ENCODE data around the gene CROCC2. TPM values are rescaled to one million over a fixed set of nuclear protein-coding genes. Genes with fewer than 3 reads are reported as not detected.

The CROCC2 gene
- total and polyA plus RNA-seq, 10 of the 15 experiments (the other 5 are each of a cell fraction or from before 2014, with no cell fraction given): not detected

- TF ChIP-seq, protein P1, sequence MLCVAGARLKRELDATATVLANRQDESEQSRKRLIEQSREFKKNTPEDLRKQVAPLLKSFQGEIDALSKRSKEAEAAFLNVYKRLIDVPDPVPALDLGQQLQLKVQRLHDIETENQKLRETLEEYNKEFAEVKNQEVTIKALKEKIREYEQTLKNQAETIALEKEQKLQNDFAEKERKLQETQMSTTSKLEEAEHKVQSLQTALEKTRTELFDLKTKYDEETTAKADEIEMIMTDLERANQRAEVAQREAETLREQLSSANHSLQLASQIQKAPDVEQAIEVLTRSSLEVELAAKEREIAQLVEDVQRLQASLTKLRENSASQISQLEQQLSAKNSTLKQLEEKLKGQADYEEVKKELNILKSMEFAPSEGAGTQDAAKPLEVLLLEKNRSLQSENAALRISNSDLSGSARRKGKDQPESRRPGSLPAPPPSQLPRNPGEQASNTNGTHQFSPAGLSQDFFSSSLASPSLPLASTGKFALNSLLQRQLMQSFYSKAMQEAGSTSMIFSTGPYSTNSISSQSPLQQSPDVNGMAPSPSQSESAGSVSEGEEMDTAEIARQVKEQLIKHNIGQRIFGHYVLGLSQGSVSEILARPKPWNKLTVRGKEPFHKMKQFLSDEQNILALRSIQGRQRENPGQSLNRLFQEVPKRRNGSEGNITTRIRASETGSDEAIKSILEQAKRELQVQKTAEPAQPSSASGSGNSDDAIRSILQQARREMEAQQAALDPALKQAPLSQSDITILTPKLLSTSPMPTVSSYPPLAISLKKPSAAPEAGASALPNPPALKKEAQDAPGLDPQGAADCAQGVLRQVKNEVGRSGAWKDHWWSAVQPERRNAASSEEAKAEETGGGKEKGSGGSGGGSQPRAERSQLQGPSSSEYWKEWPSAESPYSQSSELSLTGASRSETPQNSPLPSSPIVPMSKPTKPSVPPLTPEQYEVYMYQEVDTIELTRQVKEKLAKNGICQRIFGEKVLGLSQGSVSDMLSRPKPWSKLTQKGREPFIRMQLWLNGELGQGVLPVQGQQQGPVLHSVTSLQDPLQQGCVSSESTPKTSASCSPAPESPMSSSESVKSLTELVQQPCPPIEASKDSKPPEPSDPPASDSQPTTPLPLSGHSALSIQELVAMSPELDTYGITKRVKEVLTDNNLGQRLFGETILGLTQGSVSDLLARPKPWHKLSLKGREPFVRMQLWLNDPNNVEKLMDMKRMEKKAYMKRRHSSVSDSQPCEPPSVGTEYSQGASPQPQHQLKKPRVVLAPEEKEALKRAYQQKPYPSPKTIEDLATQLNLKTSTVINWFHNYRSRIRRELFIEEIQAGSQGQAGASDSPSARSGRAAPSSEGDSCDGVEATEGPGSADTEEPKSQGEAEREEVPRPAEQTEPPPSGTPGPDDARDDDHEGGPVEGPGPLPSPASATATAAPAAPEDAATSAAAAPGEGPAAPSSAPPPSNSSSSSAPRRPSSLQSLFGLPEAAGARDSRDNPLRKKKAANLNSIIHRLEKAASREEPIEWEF (IDR thresholded peaks at IDR 0.05; ENCODE audit: insufficient replicate concordance, low read depth, low read length): no peak
These were observed 108.1 kb downstream of the CROCC2 start (continued) for GRCh38 chr2:241014224-241014623.

DNA sequence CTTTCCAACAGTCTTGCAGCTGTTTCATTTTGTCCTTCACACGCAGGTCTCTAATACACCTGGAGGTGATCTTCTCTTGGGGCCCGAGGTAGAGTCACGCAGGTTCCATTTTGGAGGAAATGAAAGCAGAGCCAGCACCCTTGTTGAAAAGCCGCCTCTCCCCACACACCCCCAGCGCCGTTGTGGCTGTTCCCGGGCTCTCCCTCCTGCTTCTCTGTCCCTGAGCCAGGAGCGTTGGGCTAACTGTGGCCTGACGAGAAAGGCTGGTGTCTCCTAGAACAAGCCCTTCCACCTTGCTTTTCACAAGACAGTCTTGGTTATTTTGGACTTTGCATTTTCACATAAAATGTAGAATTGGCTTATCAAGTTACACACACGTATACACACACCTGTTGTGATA is 108.6 kb downstream of the CROCC2 start:
- ChIA-PET RAD21 (ENCODE audit: unreplicated experiment) (no interaction called here), SMC1A (ENCODE audit: uncharacterized antibody, unreplicated experiment) (no interaction called here), POLR2A (no interaction called here), CTCF (no interaction called here)
- no peaks in the 10 kb centered on the region for H3K36me3 ChIP-seq (ENCODE audit: control insufficient read depth in 2 of 2, insufficient read depth in 2 of 2, low read length in 1 of 2)
- no peaks in the 10 kb centered on the region for H3K79me2 ChIP-seq (ENCODE audit: control insufficient read depth, insufficient read depth, low read length)
- DNase-seq (ENCODE audit: low read depth, low spot score): no peak
- intact Hi-C loops (cut with micrococcal nuclease; ENCODE audit: unreplicated experiment) (no loop called here), in situ Hi-C loops (cut with MboI) (no loop called here)
- H4K20me1 ChIP-seq (ENCODE audit: control insufficient read depth, insufficient read depth): no peaks in the 10 kb centered on the region
- no peak overlapping the region for H2AFZ ChIP-seq (ENCODE audit: control insufficient read depth, low read depth, low read length)
- H3K9me3 ChIP-seq (replicated peaks; ENCODE audit: control insufficient read depth, insufficient read depth, low read length): no peaks in the 10 kb centered on the region
- no peak overlapping the region for H3K4me3 ChIP-seq
- H3K9ac ChIP-seq (ENCODE audit: control insufficient read depth, insufficient read depth, low read length): no peak overlapping the region
- H3K27ac ChIP-seq (ENCODE audit: control insufficient read depth, insufficient read depth): no peak overlapping the region
- BruUV-seq (replicated peaks): no TSS peak
- no peak for ATAC-seq
- H3K27me3 ChIP-seq (replicated peaks in 1 of 2; ENCODE audit: control insufficient read depth in 2 of 2, insufficient read depth in 2 of 2, low read length in 1 of 2): no peaks in the 10 kb centered on the region; a peak in 3 of 4 replicates
- H3K4me1 ChIP-seq (ENCODE audit: control insufficient read depth, insufficient read depth, low read length): no peaks in the 10 kb centered on the region
- no peak for FAIRE-seq
- H3K4me2 ChIP-seq (ENCODE audit: control insufficient read depth, insufficient read depth): no peak overlapping the region
- WGBS (ENCODE audit: insufficient coverage, insufficient replicate concordance, low lambda C conversion rate, missing lambda C conversion rate): 65% methylated on average over 10 of the region's 10 CpGs
- TF ChIP-seq ZNF592 (IDR thresholded peaks at IDR 0.05) (no peak), FOXM1 (IDR thresholded peaks at IDR 0.05; ENCODE audit: low read depth, low read length) (no peak), CEBPB (IDR thresholded peaks at IDR 0.05; ENCODE audit: borderline replicate concordance in 1 of 2, low read depth in 2 of 2, low read length in 2 of 2) (no peak), MTA3 (IDR thresholded peaks at IDR 0.05; ENCODE audit: borderline replicate concordance, low read length) (no peak), ETV6 (conservative IDR thresholded peaks at IDR 0.05 in 1 of 2, IDR thresholded peaks at IDR 0.05 in 1 of 2; ENCODE audit: borderline replicate concordance in 1 of 2, low read depth in 1 of 2) (no peak), HDAC2 (IDR thresholded peaks at IDR 0.05) (no peak)
- TF ChIP-seq, protein P1 (IDR thresholded peaks at IDR 0.05; ENCODE audit: insufficient replicate concordance, low read depth, low read length): no peak

All from GM12878 (cell line).